HG02798 (cell line): ENCODE data around the gene MOV10L1.
"Not testable (repeated sequence)": the region's sequence is repeated elsewhere in the genome, so short reads cannot be mapped to it uniquely, and the experiment has no call there.

ENCODE experiments used
- ATAC-seq: cut with Tn5 transposase; IDR thresholded peaks from one replicate; pipeline ENCODE4 v1.9.1; 2021; ENCODE audit warnings: mild to moderate bottlenecking; ENCODE audit not compliant: unreplicated experiment, poor library complexity

MOV10L1 gene

DNA sequence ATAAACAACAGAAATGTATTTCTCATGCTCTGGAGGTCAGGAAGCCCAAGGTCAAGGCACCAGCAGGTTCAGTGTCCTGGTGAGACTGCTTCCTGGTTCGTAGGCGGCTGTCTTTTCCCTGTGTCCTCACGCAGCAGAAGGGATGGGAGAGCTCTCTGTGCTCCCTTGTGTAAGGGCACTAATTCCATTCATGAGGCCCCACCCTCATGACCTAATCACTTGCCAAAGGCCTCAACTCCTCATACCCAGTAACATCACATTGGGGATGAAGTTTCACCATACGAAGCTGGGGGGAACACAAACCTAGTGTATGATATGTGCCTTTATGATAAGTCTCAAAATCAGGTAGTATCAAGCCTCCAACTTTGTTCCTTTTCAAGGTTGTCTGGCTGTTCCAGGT lies 42.1 kb downstream of the MOV10L1 start:
- ATAC-seq: no peak

GRCh38 chr22:50134481-50134880 lies 44.7 kb downstream of the MOV10L1 start:
- no peak for ATAC-seq

DNA sequence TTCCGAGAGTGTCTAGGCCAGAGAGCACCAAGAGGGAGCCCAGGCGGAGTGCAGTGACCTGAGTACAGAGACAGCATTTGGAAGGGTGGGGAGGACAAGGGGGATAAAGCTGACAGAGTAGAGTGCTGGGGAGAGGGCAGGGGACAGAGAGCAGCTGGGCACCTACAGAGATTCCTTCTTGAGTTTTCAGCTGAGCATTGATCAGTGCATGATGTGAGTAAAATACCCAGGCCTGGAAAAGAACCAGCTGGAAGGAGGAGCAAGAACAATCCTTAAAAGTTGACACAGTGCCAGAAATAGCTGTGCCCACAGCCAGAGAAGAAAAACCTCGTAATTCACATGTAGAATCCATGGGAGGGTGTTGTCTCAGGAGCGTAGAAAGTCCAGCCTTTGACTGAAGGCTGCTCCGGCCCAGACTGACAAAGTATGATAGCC lies 46.8 kb downstream of the MOV10L1 start:
- no peak for ATAC-seq

GRCh38 chr22:50137277-50137676 lies 47.5 kb downstream of the MOV10L1 start:
- not testable (repeated sequence) for ATAC-seq

DNA sequence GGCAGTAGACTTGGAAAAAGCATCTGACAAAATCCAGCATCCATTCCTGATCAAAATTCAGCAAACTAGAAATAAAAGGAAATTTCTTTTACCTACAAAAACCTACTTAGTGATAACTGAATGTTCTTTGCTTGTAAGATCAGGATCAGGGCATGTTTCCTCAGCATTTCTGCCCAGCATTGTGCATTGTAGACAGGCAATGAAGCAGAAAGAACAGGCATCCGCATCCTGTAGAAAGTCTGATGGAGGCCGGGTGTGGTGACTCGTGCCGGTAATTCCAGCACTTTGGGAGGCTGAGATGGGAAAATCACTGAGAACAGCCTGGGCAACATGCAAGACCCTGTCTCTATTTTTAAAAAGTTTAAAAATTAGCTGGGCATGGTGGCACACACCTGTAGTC lies 48.2 kb downstream of the MOV10L1 start:
- ATAC-seq: no peak

DNA sequence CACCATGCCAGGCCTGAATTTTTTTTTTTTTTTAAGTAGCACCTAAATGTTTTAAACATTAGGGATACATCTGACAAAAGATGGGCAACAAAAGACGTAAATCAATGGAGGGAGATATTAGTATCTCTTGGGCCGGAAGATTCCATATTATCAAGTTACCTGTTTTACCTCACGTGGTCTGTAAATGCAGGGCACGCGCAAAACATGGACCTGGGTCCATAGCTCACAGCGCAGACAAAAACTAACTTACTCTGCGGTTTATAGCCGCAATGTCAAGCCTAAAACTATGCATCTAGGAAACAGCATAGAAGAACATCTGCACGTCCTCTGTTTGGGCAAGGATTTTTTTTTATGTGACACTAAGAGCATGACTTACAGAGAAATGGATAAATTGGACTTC lies 49.2 kb downstream of the MOV10L1 start:
- ATAC-seq: no peak

GRCh38 chr22:50139843-50140415 lies 50.1 kb downstream of the MOV10L1 start:
- ATAC-seq: no peak

DNA sequence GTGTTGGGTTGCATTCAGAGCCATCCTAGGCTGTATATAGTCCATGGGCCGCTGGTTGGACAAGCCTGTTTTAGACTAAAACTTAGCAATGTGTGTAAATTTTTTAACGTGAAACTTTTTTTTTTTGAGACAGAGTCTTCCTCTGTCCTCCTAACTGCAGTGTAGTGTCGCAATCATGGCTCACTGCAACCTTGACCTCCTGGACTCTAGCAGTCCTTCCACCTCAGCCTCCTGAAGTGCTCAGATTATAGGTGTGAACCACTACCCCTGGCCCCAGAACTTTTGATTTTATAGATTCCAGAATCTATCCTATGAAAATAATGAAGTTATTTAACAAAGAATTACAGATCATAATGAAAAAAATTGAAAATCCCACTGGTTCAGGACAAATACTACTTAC lies 50.8 kb downstream of the MOV10L1 start:
- no peak for ATAC-seq

DNA sequence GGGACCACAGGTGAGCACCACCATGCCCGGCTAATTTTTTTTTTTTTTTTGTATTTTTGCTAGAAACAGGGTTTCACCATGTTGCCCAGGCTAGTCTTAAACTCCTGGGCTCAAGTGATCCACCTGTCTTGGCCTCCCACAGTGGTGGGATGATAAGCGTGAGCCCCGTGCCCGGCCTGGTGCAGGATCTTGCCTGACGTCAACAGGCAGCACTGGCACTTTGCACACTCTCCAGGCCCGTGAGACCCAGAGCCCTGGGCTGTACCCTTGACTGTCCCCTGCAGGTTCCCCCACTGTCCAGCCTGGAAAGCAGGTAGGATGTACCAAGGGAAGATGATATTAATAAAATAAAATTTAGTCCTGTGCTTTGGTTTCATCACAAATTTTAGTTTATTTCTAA lies 51.7 kb downstream of the MOV10L1 start:
- ATAC-seq: no peak

- no peak for ATAC-seq
Measured at GRCh38 chr22:50141891-50142363, 52.1 kb downstream of the MOV10L1 start.

DNA sequence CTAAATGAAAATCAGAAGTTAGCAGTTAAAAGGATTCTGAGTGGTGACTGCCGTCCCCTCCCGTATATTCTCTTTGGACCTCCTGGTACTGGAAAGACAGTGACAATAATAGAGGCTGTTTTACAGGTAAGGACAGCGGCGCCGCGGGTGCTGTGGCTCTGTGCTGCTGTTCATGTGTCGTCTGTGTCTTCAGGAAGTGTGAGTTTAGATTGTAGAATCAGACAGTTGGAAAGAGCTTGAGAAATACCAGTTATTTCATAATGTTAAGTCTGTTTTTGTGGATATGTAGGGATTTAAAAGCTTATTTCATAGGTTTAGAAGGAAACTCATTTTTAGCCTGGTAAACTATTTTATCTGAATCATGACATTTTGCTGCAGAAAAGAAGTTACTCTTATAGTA lies 53.3 kb downstream of the MOV10L1 start:
- ATAC-seq: no peak

GRCh38 chr22:50144005-50144614 lies 54.3 kb downstream of the MOV10L1 start:
- ATAC-seq: no peak

GRCh38 chr22:50145721-50146438 lies 56.1 kb downstream of the MOV10L1 start:
- no peak for ATAC-seq

GRCh38 chr22:50146439-50147238 lies 56.8 kb downstream of the MOV10L1 start:
- ATAC-seq: no peak

GRCh38 chr22:50147258-50148165 lies 57.7 kb downstream of the MOV10L1 start:
- ATAC-seq: not testable (repeated sequence)

GRCh38 chr22:50148166-50148500 lies 58.3 kb downstream of the MOV10L1 start:
- no peak for ATAC-seq

- no peak for ATAC-seq
Measured at GRCh38 chr22:50148991-50149721, 59.4 kb downstream of the MOV10L1 start.

DNA sequence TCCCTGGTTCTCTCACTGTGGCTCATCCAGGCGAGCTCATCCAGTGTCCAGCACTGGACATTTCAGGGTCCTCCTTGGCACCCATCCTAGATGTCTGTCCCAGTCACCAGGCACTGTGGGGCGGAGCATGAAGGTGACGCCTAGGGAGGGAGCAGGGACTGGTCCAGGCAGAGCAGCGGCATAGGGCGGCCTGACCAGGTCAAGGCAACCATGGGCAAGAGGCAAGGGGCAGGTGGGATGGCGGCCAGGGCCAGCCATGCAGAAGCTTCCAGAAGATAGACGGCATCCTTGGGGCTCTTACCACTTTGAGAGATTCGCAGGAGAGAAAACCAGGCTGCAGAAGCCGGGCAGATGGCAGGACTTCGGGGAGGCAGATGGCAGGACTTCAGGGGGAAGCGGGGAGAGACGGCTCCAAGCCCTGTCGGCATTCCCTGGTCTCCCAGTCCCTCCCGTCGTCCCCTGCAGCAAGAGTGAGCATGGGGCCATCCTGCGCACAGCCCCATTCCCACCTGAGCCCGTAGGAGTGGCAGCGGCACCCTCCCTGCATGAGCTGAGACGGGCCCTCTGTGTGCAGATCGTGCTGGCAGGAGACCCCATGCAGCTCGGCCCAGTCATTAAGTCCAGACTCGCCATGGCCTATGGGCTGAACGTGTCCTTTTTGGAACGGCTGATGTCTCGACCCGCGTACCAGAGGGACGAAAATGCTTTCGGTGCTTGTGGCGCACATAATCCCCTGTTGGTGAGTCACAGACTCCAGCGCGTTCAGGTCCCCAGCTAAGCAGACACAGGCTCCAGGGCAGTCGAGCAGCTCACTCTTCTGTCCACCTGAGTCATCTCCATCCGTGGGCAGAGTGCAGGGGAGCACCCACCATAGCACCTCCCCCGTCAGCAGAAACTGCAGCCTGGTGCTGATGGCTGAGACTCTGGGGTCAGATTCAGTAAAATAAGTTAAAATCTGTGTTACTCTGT lies 60.6 kb downstream of the MOV10L1 start:
- no peak for ATAC-seq
